Measurements from ENCODE around the gene KCNG2. TPM values are rescaled to one million over a fixed set of nuclear protein-coding genes. Genes with fewer than 3 reads are reported as not detected.

Gene KCNG2
- total RNA-seq, 3 donors from 2014 or later (not counting 1 experiment from before 2014, with no cell fraction given): not detected

DNA sequence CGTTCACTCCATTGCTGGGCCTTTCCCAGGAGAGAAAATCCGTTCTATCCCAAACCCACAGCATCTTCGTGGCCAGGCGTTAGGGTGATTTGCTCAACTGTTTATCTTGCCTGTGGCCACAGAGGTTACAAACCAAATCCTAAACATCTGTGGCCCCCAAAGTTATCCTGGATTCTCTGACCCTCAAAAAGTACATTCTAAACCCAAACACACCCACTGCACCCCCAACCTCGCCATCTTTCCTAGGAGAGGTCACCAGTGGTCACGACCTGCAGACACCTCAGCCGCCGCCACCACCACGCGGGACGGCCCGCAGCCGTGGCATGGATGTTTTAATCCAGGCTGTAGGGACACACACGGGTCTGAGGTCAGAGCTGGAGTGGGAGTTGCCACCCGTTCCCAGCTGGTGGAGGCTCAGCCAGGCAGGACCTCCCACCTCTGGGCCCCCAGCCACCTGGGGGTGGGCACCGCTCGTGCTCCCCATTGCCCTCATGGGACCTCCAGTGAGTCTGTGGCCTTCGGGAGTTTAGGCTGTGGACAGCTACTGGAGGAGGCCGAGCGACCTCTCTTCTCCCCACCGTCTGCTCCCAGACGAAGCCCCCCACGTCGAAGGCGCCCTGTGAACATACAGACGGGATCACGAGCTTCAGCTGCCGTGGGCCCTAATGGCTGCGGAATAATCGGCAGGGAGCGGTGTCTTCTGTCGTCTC lies 72.0 kb downstream of the KCNG2 start:
- no peak for DNase-seq
- TF ChIP-seq CTCF (IDR thresholded peaks at IDR 0.05): no peak
- intact Hi-C loops (cut with micrococcal nuclease): no loop called here
- 87% methylated on average over 32 of the region's 32 CpGs for WGBS (ENCODE audit: insufficient coverage)
- Mint-ChIP-seq H3K27me3 (ENCODE audit: low read depth in 2 of 2) (no peaks in the 10 kb centered on the region), H3K27ac (no peak overlapping the region), H3K36me3 (no peaks in the 10 kb centered on the region), H3K4me3 (no peak overlapping the region), H3K4me1 (no peaks in the 10 kb centered on the region), H3K9me3 (no peaks in the 10 kb centered on the region)
- Histone ChIP-seq H3K9me3 (ENCODE audit: control insufficient read depth, insufficient read depth, low read length) (no peaks in the 10 kb centered on the region), H3K27me3 (ENCODE audit: control insufficient read depth, insufficient read depth, low read length) (no peaks in the 10 kb centered on the region), H3K27ac (ENCODE audit: low read length) (no peak overlapping the region), H3K4me3 (ENCODE audit: low read length) (no peak overlapping the region), H3K36me3 (ENCODE audit: control insufficient read depth, insufficient read depth, low read length) (no peaks in the 10 kb centered on the region), H3K4me1 (ENCODE audit: control insufficient read depth, insufficient read depth, low read length) (no peaks in the 10 kb centered on the region)
- no peak for ATAC-seq

DNA sequence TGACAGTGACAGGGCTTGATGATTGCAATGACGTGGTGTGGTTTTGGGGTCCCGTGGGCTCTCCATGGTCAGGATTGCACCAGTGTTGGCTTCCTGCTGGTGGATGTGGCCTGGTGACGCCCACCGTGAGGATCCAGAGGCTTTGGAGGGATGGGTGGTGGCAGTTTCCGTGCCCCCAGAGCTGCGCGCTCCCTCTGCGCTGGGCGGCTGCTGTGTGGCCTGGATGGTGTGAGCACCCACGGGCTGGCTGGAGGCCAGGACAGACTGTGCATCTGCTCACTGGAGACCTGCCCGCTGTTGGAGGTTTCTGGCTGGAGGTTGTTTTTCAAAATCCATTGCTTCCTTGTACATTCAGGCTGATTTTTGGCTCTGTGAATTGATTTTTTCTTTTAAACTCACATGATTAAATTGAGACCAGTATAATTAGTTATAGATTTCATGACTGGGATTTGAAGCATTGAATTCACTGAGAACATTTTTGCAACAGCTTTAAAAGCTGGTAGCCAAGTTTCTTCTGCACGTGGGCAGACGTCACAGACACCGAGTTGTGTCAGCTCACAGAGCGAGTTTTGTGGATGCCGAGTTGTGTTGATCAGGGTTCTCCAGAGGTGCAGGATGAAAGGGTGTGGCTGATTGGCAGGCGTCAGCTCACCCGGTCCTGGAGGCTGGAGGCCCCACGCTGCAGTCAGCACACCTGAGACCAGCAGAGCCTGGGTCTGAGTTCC lies 72.7 kb downstream of the KCNG2 start:
- H3K4me3 Mint-ChIP-seq: no peak overlapping the region
- H3K27ac Mint-ChIP-seq: no peak overlapping the region
- ATAC-seq (no peak), DNase-seq (no peak)
- Histone ChIP-seq H3K36me3 (ENCODE audit: control insufficient read depth, insufficient read depth, low read length) (no peaks in the 10 kb centered on the region), H3K27me3 (ENCODE audit: control insufficient read depth, insufficient read depth, low read length) (no peaks in the 10 kb centered on the region), H3K4me3 (ENCODE audit: low read length) (no peak overlapping the region), H3K27ac (ENCODE audit: low read length) (no peak overlapping the region), H3K4me1 (ENCODE audit: control insufficient read depth, insufficient read depth, low read length) (no peaks in the 10 kb centered on the region), H3K9me3 (ENCODE audit: control insufficient read depth, insufficient read depth, low read length) (no peaks in the 10 kb centered on the region)
- H3K4me1 Mint-ChIP-seq: no peaks in the 10 kb centered on the region
- no peaks in the 10 kb centered on the region for H3K9me3 Mint-ChIP-seq
- 73% methylated on average over 19 of the region's 19 CpGs for WGBS (ENCODE audit: insufficient coverage)
- intact Hi-C loops (cut with micrococcal nuclease): no loop called here
- H3K27me3 Mint-ChIP-seq (ENCODE audit: low read depth in 2 of 2): no peaks in the 10 kb centered on the region
- H3K36me3 Mint-ChIP-seq: no peaks in the 10 kb centered on the region
- no peak for TF ChIP-seq CTCF (IDR thresholded peaks at IDR 0.05)

DNA sequence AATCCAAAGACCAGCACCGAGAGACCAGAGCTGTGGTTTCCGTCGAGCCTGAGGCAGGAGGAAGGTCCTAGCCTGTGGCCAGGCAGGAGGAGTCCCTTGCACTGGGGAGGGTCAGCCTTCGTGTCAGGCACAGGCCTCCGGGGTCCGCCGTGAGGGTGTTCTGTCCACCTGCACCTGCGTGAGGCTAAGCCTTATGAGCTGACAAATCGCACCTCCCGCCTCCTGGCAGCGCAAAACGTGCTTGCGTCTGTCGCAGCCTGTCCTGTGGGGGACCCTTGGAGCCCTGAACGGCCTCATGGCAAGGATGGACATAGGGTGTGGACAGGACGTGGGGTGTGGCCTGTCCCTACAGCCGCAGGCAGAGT lies 73.3 kb downstream of the KCNG2 start:
- intact Hi-C loops (cut with micrococcal nuclease): no loop called here
- no peak for ATAC-seq
- Histone ChIP-seq H3K4me1 (ENCODE audit: control insufficient read depth, insufficient read depth, low read length) (no peaks in the 10 kb centered on the region), H3K4me3 (ENCODE audit: low read length) (no peak overlapping the region), H3K36me3 (ENCODE audit: control insufficient read depth, insufficient read depth, low read length) (no peaks in the 10 kb centered on the region), H3K9me3 (ENCODE audit: control insufficient read depth, insufficient read depth, low read length) (no peaks in the 10 kb centered on the region), H3K27ac (ENCODE audit: low read length) (no peak overlapping the region), H3K27me3 (ENCODE audit: control insufficient read depth, insufficient read depth, low read length) (no peaks in the 10 kb centered on the region)
- DNase-seq: no peak
- Mint-ChIP-seq H3K4me1 (no peaks in the 10 kb centered on the region), H3K4me3 (no peak overlapping the region), H3K27me3 (ENCODE audit: low read depth in 2 of 2) (no peaks in the 10 kb centered on the region), H3K36me3 (no peaks in the 10 kb centered on the region), H3K9me3 (no peaks in the 10 kb centered on the region), H3K27ac (no peak overlapping the region)
- TF ChIP-seq CTCF (IDR thresholded peaks at IDR 0.05): no peak
- 89% methylated on average over 17 of the region's 17 CpGs for WGBS (ENCODE audit: insufficient coverage)

Measured in natural killer cell (primary cell).